Endothelial cell of umbilical vein (primary cell): ENCODE measurements around the gene RDH14.

Source experiments
- EZH2 ChIP-seq: IDR thresholded peaks from 2 replicates; pipeline ENCODE4 v1.6.1; 2012; ENCODE audit warnings: borderline replicate concordance, low read depth, mild to moderate bottlenecking, moderate library complexity, low read length, inconsistent platforms; ENCODE audit not compliant: severe bottlenecking
- FOS ChIP-seq: IDR thresholded peaks from 2 replicates; pipeline ENCODE4 v1.6.1; 2011; ENCODE audit warnings: mild to moderate bottlenecking, low read length, moderate library complexity, borderline replicate concordance; ENCODE audit not compliant: insufficient read depth
- JUN ChIP-seq: IDR thresholded peaks from 2 replicates; pipeline ENCODE4 v1.6.1; 2011; ENCODE audit warnings: borderline replicate concordance, low read depth; ENCODE audit not compliant: insufficient read length, insufficient read depth
- MYC ChIP-seq: IDR thresholded peaks from one replicate; pipeline ENCODE4 v1.6.1; 2011; ENCODE audit warnings: mild to moderate bottlenecking, low read depth, low read length
- POLR2A ChIP-seq: IDR thresholded peaks from 2 replicates; pipeline ENCODE4 v1.6.1; 2012; ENCODE audit warnings: low read depth, mild to moderate bottlenecking, control low read depth, low read length
- POLR2AphosphoS5 ChIP-seq: IDR thresholded peaks from 2 replicates; pipeline ENCODE4 v1.6.1; 2012; ENCODE audit warnings: low read depth, mild to moderate bottlenecking, control low read depth, low read length, moderate library complexity; ENCODE audit not compliant: insufficient read depth
- TF ChIP-seq, protein P1 (sequence below), 2 donors: IDR thresholded peaks; 1 replicate in 1 of 2; 2 replicates in 1 of 2; pipeline ENCODE4 v1.5.1; 2011; ENCODE audit warnings: low read length in 2 of 2, mild to moderate bottlenecking in 2 of 2, moderate library complexity in 2 of 2, control low read depth in 1 of 2, inconsistent platforms in 1 of 2, low read depth in 1 of 2; ENCODE audit not compliant: insufficient read depth in 1 of 2; ENCODE audit errors: extremely low read depth in 1 of 2

DNA sequence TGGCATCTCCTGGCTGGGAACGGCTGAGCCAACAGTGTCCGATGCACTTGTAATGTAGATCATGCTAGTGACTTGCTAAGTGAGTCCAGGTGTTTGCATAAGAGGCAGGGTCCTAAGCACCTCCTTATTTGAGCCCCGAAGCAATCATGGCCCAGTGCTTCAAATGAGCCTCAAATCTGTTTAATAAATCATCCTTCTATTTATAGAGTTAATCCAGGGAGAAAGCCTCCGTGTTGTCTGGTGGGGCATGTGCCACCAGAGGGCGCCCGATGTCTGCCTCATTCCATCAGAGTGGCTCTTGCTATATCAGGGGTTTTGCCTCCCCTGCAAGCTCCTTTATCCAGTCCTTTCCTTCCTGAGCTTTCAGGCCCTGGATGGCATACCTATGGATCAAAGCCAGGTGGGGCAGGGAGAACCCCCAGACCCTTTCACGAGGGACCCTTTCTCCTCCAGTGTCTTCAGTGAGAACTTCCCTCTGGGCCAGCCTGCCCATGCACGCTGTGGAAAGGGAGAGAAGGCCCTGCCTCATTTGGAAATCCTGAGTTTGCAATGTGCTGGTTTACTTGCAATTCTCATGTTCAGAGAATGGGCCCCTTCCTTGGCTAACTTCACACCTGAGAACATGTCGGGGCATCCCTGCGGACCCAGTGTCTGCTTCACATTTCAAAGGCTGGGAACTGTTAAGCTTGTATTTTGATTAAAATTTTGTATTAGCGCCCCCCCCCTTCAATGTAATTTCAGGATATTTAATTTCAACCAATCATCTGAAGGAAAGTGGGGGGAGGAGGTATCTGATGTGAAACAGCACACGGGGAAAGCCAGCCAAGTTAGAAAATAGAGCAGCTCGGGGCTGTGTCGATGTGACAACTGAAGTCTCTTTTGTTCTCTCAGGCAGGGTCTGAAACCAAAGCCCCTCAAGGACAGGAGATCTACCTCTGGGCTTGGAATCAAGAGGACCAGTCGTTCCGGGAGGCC is 39.7 kb downstream of the RDH14 start:
- TF ChIP-seq, protein P1, sequence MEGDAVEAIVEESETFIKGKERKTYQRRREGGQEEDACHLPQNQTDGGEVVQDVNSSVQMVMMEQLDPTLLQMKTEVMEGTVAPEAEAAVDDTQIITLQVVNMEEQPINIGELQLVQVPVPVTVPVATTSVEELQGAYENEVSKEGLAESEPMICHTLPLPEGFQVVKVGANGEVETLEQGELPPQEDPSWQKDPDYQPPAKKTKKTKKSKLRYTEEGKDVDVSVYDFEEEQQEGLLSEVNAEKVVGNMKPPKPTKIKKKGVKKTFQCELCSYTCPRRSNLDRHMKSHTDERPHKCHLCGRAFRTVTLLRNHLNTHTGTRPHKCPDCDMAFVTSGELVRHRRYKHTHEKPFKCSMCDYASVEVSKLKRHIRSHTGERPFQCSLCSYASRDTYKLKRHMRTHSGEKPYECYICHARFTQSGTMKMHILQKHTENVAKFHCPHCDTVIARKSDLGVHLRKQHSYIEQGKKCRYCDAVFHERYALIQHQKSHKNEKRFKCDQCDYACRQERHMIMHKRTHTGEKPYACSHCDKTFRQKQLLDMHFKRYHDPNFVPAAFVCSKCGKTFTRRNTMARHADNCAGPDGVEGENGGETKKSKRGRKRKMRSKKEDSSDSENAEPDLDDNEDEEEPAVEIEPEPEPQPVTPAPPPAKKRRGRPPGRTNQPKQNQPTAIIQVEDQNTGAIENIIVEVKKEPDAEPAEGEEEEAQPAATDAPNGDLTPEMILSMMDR (IDR thresholded peaks at IDR 0.05; ENCODE audit: extremely low read depth in 1 of 2, insufficient read depth in 1 of 2, low read depth in 1 of 2, low read length in 2 of 2): peak; percentile 84 to 89
- TF ChIP-seq POLR2A (no peak), EZH2 (no peak), POLR2AphosphoS5 (no peak), MYC (no peak), JUN (no peak), FOS (no peak)
